Uterus (tissue), 4 donors: ENCODE results near the gene PKD1L1. TPM values are rescaled to one million over a fixed set of nuclear protein-coding genes. Genes with fewer than 3 reads are reported as not detected.
A peak's percentile ranks its signal among the peaks of the same experiment; 100 is the strongest.
"Not testable (repeated sequence)": the region's sequence is repeated elsewhere in the genome, so short reads cannot be mapped to it uniquely, and the experiment has no call there.

Experiments used
- DNase-seq, 2 donors: peaks; one replicate each; pipeline ENCODE4 v3.0.0-alpha.2; 2019 to 2020
- H3K27ac ChIP-seq, 2 donors: fragments of 200-600 bp; sonication (generic); 1 replicate in 1 of 2; 2 replicates in 1 of 2; pipeline ENCODE4 v1.5.1; 2016 to 2018
- H3K27me3 ChIP-seq, 2 donors: fragments of 200-600 bp; sonication (generic); one replicate each; pipeline ENCODE4 v1.5.1; 2018 to 2019; ENCODE audit warnings: control low read depth in 1 of 2
- H3K36me3 ChIP-seq, 2 donors: fragments of 200-600 bp; sonication (generic); one replicate each; pipeline ENCODE4 v1.5.1; 2019; ENCODE audit warnings: control low read depth in 1 of 2
- H3K4me1 ChIP-seq, 2 donors: fragments of 200-600 bp; sonication (generic); one replicate each; pipeline ENCODE4 v1.5.1; 2018 to 2019; ENCODE audit warnings: control low read depth in 1 of 2
- H3K4me3 ChIP-seq, 2 donors: fragments of 200-600 bp; sonication (generic); 1 replicate in 1 of 2; 2 replicates in 1 of 2; pipeline ENCODE4 v1.5.1; 2018 to 2019; ENCODE audit warnings: mild to moderate bottlenecking in 1 of 2
- H3K9me3 ChIP-seq, 2 donors: fragments of 200-600 bp; sonication (generic); one replicate each; pipeline ENCODE4 v1.5.1; 2019; ENCODE audit warnings: control low read depth in 1 of 2
- CTCF ChIP-seq, 4 experiments: fragments of 200-600 bp in 2 of 4; fragments of 450-650 bp in 2 of 4; sonication (generic) in 2 of 4; IDR thresholded peaks; one replicate each; pipeline ENCODE4 v1.5.1; 2016 to 2019; ENCODE audit warnings: antibody characterized with exemption in 4 of 4, mild to moderate bottlenecking in 2 of 4, moderate library complexity in 1 of 4
- POLR2A ChIP-seq, 2 donors: fragments of 450-650 bp; IDR thresholded peaks; one replicate each; pipeline ENCODE4 v1.6.1; 2016; ENCODE audit warnings: antibody characterized with exemption in 2 of 2, mild to moderate bottlenecking in 1 of 2, moderate library complexity in 1 of 2
- intact Hi-C: fragments of 100-400 bp; cut with DNase I; formaldehyde crosslinking; loops from one replicate; pipeline ENCODE4 v1.15.1; 2023; ENCODE audit warnings: low total_unique reads
- total RNA-seq, 4 donors: library from RNA; depleted of rRNA in 3 of 4; stranded (reverse); fragments of >200 nt in 3 of 4; gene quantifications; one replicate each; pipeline versions ENCODE4 v1.1.0 to v1.2.4, GENCODE V29; 2014 to 2023
- donor health status: DM: yes; HTN: yes; CAD: no.

Gene PKD1L1
- total RNA-seq, 4 donors from 2014 or later = under 0.01 to 3.8 (median 0.74) TPM

- TF ChIP-seq CTCF (IDR thresholded peaks at IDR 0.05) (no peak), POLR2A (IDR thresholded peaks at IDR 0.05) (no peak)
- Histone ChIP-seq H3K4me1 (no peaks in the 10 kb centered on the region), H3K27ac (peak overlapping the region; percentile 75 to 85), H3K27me3 (no peaks in the 10 kb centered on the region), H3K4me3 (no peak overlapping the region), H3K9me3 (no peaks in the 10 kb centered on the region), H3K36me3 (no peaks in the 10 kb centered on the region)
- no peak for DNase-seq
- intact Hi-C loops = no loop called here
These were observed 189.7 kb downstream of the PKD1L1 start for GRCh38 chr7:47758546-47758945.

GRCh38 chr7:47757921-47758411, 190.3 kb downstream of the PKD1L1 start:
- H3K27ac ChIP-seq = peak overlapping the region; percentile 75 to 85
- no peak overlapping the region for H3K4me3 ChIP-seq
- TF ChIP-seq POLR2A (IDR thresholded peaks at IDR 0.05) (no peak), CTCF (IDR thresholded peaks at IDR 0.05) (peak in 1 of 4 experiments; percentile 28)
- no peaks in the 10 kb centered on the region for H3K4me1 ChIP-seq
- no peaks in the 10 kb centered on the region for H3K9me3 ChIP-seq
- DNase-seq = peak; percentile 74 to 81
- no peaks in the 10 kb centered on the region for H3K27me3 ChIP-seq
- intact Hi-C loops = no loop called here
- H3K36me3 ChIP-seq = no peaks in the 10 kb centered on the region

- TF ChIP-seq POLR2A (IDR thresholded peaks at IDR 0.05) (no peak), CTCF (IDR thresholded peaks at IDR 0.05) (no peak)
- peak overlapping the region in 1 of 2 donors; percentile 85 for H3K27ac ChIP-seq
These were observed 191.6 kb downstream of the PKD1L1 start for GRCh38 chr7:47756636-47757035.

GRCh38 chr7:47755248-47755647, 193.0 kb downstream of the PKD1L1 start:
- Histone ChIP-seq H3K27me3 (no peaks in the 10 kb centered on the region), H3K9me3 (no peaks in the 10 kb centered on the region), H3K27ac (no peak overlapping the region), H3K4me1 (no peaks in the 10 kb centered on the region), H3K36me3 (no peaks in the 10 kb centered on the region), H3K4me3 (no peak overlapping the region)
- no peak for DNase-seq
- TF ChIP-seq CTCF (IDR thresholded peaks at IDR 0.05) (no peak), POLR2A (IDR thresholded peaks at IDR 0.05) (no peak)
- intact Hi-C loops = no loop called here

More at GRCh38 chr7:47756636-47757035, 191.6 kb downstream of the PKD1L1 start:
- no peaks in the 10 kb centered on the region for H3K27me3 ChIP-seq
- intact Hi-C loops = no loop called here
- H3K4me1 ChIP-seq = no peaks in the 10 kb centered on the region
- DNase-seq = no peak
- H3K4me3 ChIP-seq = no peak overlapping the region
- H3K9me3 ChIP-seq = no peaks in the 10 kb centered on the region
- no peaks in the 10 kb centered on the region for H3K36me3 ChIP-seq

GRCh38 chr7:47751724-47752123, 196.5 kb downstream of the PKD1L1 start:
- H3K27ac ChIP-seq, H3K36me3 ChIP-seq, intact Hi-C loops, H3K4me3 ChIP-seq, H3K27me3 ChIP-seq, DNase-seq, H3K4me1 ChIP-seq, H3K9me3 ChIP-seq: not testable (repeated sequence)

- TF ChIP-seq CTCF (IDR thresholded peaks at IDR 0.05) (no peak), POLR2A (IDR thresholded peaks at IDR 0.05) (no peak)
- Histone ChIP-seq H3K27ac (no peak overlapping the region), H3K36me3 (no peaks in the 10 kb centered on the region), H3K4me1 (no peaks in the 10 kb centered on the region), H3K4me3 (no peak overlapping the region), H3K9me3 (no peaks in the 10 kb centered on the region), H3K27me3 (no peaks in the 10 kb centered on the region)
- intact Hi-C loops = no loop called here
- no peak for DNase-seq
These were observed 197.2 kb downstream of the PKD1L1 start for GRCh38 chr7:47751043-47751442.
